Uterus (tissue), 4 donors: ENCODE data around the gene KIRREL3. TPM values are rescaled to one million over a fixed set of nuclear protein-coding genes. Genes with fewer than 3 reads are reported as not detected.

Source experiments
- DNase-seq, 2 donors: peaks; one replicate each; pipeline ENCODE4 v3.0.0-alpha.2; 2019 to 2020
- H3K27ac ChIP-seq, 2 donors: fragments of 200-600 bp; sonication (generic); 1 replicate in 1 of 2; 2 replicates in 1 of 2; pipeline ENCODE4 v1.5.1; 2016 to 2018
- H3K27me3 ChIP-seq, 2 donors: fragments of 200-600 bp; sonication (generic); one replicate each; pipeline ENCODE4 v1.5.1; 2018 to 2019; ENCODE audit warnings: control low read depth in 1 of 2
- H3K36me3 ChIP-seq, 2 donors: fragments of 200-600 bp; sonication (generic); one replicate each; pipeline ENCODE4 v1.5.1; 2019; ENCODE audit warnings: control low read depth in 1 of 2
- H3K4me1 ChIP-seq, 2 donors: fragments of 200-600 bp; sonication (generic); one replicate each; pipeline ENCODE4 v1.5.1; 2018 to 2019; ENCODE audit warnings: control low read depth in 1 of 2
- H3K4me3 ChIP-seq, 2 donors: fragments of 200-600 bp; sonication (generic); 1 replicate in 1 of 2; 2 replicates in 1 of 2; pipeline ENCODE4 v1.5.1; 2018 to 2019; ENCODE audit warnings: mild to moderate bottlenecking in 1 of 2
- H3K9me3 ChIP-seq, 2 donors: fragments of 200-600 bp; sonication (generic); one replicate each; pipeline ENCODE4 v1.5.1; 2019; ENCODE audit warnings: control low read depth in 1 of 2
- CTCF ChIP-seq, 4 experiments: fragments of 200-600 bp in 2 of 4; fragments of 450-650 bp in 2 of 4; sonication (generic) in 2 of 4; IDR thresholded peaks; one replicate each; pipeline ENCODE4 v1.5.1; 2016 to 2019; ENCODE audit warnings: antibody characterized with exemption in 4 of 4, mild to moderate bottlenecking in 2 of 4, moderate library complexity in 1 of 4
- POLR2A ChIP-seq, 2 donors: fragments of 450-650 bp; IDR thresholded peaks; one replicate each; pipeline ENCODE4 v1.6.1; 2016; ENCODE audit warnings: antibody characterized with exemption in 2 of 2, mild to moderate bottlenecking in 1 of 2, moderate library complexity in 1 of 2
- intact Hi-C: fragments of 100-400 bp; cut with DNase I; formaldehyde crosslinking; loops from one replicate; pipeline ENCODE4 v1.15.1; 2023; ENCODE audit warnings: low total_unique reads
- total RNA-seq, 4 donors: library from RNA; depleted of rRNA in 3 of 4; stranded (reverse); fragments of >200 nt in 3 of 4; gene quantifications; one replicate each; pipeline versions ENCODE4 v1.1.0 to v1.2.4, GENCODE V29; 2014 to 2023
- donor health status: DM: yes; HTN: yes; CAD: no.

Gene KIRREL3
- total RNA-seq, 4 donors from 2014 or later, result 10.0 TPM; not detected in 3

- intact Hi-C loops, result no loop called here
- Histone ChIP-seq H3K36me3 (no peaks in the 10 kb centered on the region), H3K9me3 (no peaks in the 10 kb centered on the region), H3K27me3 (no peaks in the 10 kb centered on the region), H3K4me1 (no peaks in the 10 kb centered on the region), H3K27ac (no peak overlapping the region), H3K4me3 (no peak overlapping the region)
- no peak for DNase-seq
- no peak for TF ChIP-seq CTCF (IDR thresholded peaks at IDR 0.05)
- TF ChIP-seq POLR2A (IDR thresholded peaks at IDR 0.05), result no peak
These were observed 367.2 kb downstream of the KIRREL3 start for GRCh38 chr11:126633330-126633729.

GRCh38 chr11:126630893-126631798 is 369.4 kb downstream of the KIRREL3 start:
- no peaks in the 10 kb centered on the region for H3K9me3 ChIP-seq
- no peaks in the 10 kb centered on the region for H3K4me1 ChIP-seq
- H3K4me3 ChIP-seq, result no peak overlapping the region
- no peaks in the 10 kb centered on the region for H3K36me3 ChIP-seq
- DNase-seq, result no peak
- H3K27me3 ChIP-seq, result no peaks in the 10 kb centered on the region
- no peak overlapping the region for H3K27ac ChIP-seq
- intact Hi-C loops, result no loop called here
- TF ChIP-seq POLR2A (IDR thresholded peaks at IDR 0.05) (no peak), CTCF (IDR thresholded peaks at IDR 0.05) (no peak)

- Histone ChIP-seq H3K27me3 (no peaks in the 10 kb centered on the region), H3K4me3 (no peak overlapping the region), H3K27ac (no peak overlapping the region), H3K4me1 (no peaks in the 10 kb centered on the region), H3K9me3 (no peaks in the 10 kb centered on the region), H3K36me3 (no peaks in the 10 kb centered on the region)
- intact Hi-C loops, result no loop called here
- TF ChIP-seq POLR2A (IDR thresholded peaks at IDR 0.05) (no peak), CTCF (IDR thresholded peaks at IDR 0.05) (no peak)
- no peak for DNase-seq
These were observed 370.1 kb downstream of the KIRREL3 start for GRCh38 chr11:126630488-126630887.

- TF ChIP-seq CTCF (IDR thresholded peaks at IDR 0.05), result no peak
- TF ChIP-seq POLR2A (IDR thresholded peaks at IDR 0.05), result no peak
- no peaks in the 10 kb centered on the region for H3K36me3 ChIP-seq
- intact Hi-C loops, result no loop called here
- H3K4me1 ChIP-seq, result no peaks in the 10 kb centered on the region
- no peak overlapping the region for H3K27ac ChIP-seq
- no peaks in the 10 kb centered on the region for H3K27me3 ChIP-seq
- no peak for DNase-seq
- H3K4me3 ChIP-seq, result no peak overlapping the region
- no peaks in the 10 kb centered on the region for H3K9me3 ChIP-seq
These were observed 371.6 kb downstream of the KIRREL3 start for GRCh38 chr11:126628790-126629621.

GRCh38 chr11:126628450-126628789 is 372.1 kb downstream of the KIRREL3 start:
- intact Hi-C loops, result no loop called here
- Histone ChIP-seq H3K4me1 (no peaks in the 10 kb centered on the region), H3K27ac (no peak overlapping the region), H3K4me3 (no peak overlapping the region), H3K27me3 (no peaks in the 10 kb centered on the region), H3K36me3 (no peaks in the 10 kb centered on the region), H3K9me3 (no peaks in the 10 kb centered on the region)
- no peak for DNase-seq
- TF ChIP-seq POLR2A (IDR thresholded peaks at IDR 0.05) (no peak), CTCF (IDR thresholded peaks at IDR 0.05) (no peak)
